ENCODE results near the gene C15orf62.
A peak's percentile ranks its signal among the peaks of the same experiment; 100 is the strongest.

The C15orf62 gene

GRCh38 chr15:40756938-40757337, 12.8 kb upstream of the C15orf62 start:
- DNase-seq, result no peak

GRCh38 chr15:40759961-40760360, 9.8 kb upstream of the C15orf62 start:
- DNase-seq, result no peak

GRCh38 chr15:40762919-40763800, 6.6 kb upstream of the C15orf62 start:
- peak; percentile 23 for DNase-seq

GRCh38 chr15:40763801-40764628, 5.8 kb upstream of the C15orf62 start, which contains the start of gene GCHFR:
GCHFR (plus strand) TSS chr15:40764068; CDS start chr15:40764181, 113 bp downstream.
- peak; percentile 65 for DNase-seq

- no peak for DNase-seq
These were observed 5.1 kb upstream of the C15orf62 start for GRCh38 chr15:40764629-40765103.

GRCh38 chr15:40766194-40766815, 3.5 kb upstream of the C15orf62 start:
- no peak for DNase-seq

- DNase-seq, result no peak
These were observed 2.6 kb upstream of the C15orf62 start for GRCh38 chr15:40766906-40767837.

GRCh38 chr15:40767838-40768500, 1.8 kb upstream of the C15orf62 start:
- no peak for DNase-seq

GRCh38 chr15:40768521-40769273, 1.1 kb upstream of the C15orf62 start:
- no peak for DNase-seq

GRCh38 chr15:40770147-40770721, 454 bp downstream of the C15orf62 start:
- DNase-seq, result no peak

GRCh38 chr15:40771242-40771641, 1.5 kb downstream of the C15orf62 start:
- DNase-seq, result no peak

- DNase-seq, result no peak
These were observed 2.2 kb downstream of the C15orf62 start for GRCh38 chr15:40772014-40772413.

GRCh38 chr15:40773496-40773895, 3.7 kb downstream of the C15orf62 start:
- no peak for DNase-seq

- DNase-seq, result no peak
These were observed 4.1 kb downstream of the C15orf62 start for GRCh38 chr15:40773902-40774301.

GRCh38 chr15:40775007-40775406, 5.2 kb downstream of the C15orf62 start:
- no peak for DNase-seq

GRCh38 chr15:40775740-40776536, 6.2 kb downstream of the C15orf62 start:
- DNase-seq, result no peak

GRCh38 chr15:40776537-40777141, 6.9 kb downstream of the C15orf62 start:
- DNase-seq, result no peak

- DNase-seq, result peak; percentile 77
These were observed 12.9 kb downstream of the C15orf62 start for GRCh38 chr15:40782609-40783227.
